PFSK-1 (cell line): Measurements from ENCODE around the gene MBNL2.

Source experiments
- FOXP2 ChIP-seq: optimal IDR thresholded peaks from 2 replicates; pipeline ENCODE3; 2011; ENCODE audit warnings: borderline replicate concordance, control low read depth, inconsistent platforms; ENCODE audit not compliant: insufficient read depth; ENCODE audit errors: extremely low read length, extremely low read depth
- POLR2AphosphoS5 ChIP-seq: IDR thresholded peaks from 2 replicates; pipeline ENCODE4 v1.6.1; 2012; ENCODE audit warnings: low read depth, mild to moderate bottlenecking, control low read depth, low read length, moderate library complexity
- TAF1 ChIP-seq: IDR thresholded peaks from 2 replicates; pipeline ENCODE4 v1.6.1; 2012; ENCODE audit warnings: low read length, control low read depth, borderline replicate concordance; ENCODE audit not compliant: insufficient read depth
- TF ChIP-seq, protein P1 (sequence below), 2 experiments: IDR thresholded peaks; 2 replicates each; pipeline versions ENCODE4 v1.6.1 to v1.8.0; 2011 to 2012; ENCODE audit warnings: low read depth in 2 of 2, low read length in 2 of 2, control low read depth in 1 of 2, inconsistent platforms in 1 of 2, mild to moderate bottlenecking in 1 of 2, moderate library complexity in 1 of 2; ENCODE audit not compliant: insufficient read depth in 1 of 2

DNA sequence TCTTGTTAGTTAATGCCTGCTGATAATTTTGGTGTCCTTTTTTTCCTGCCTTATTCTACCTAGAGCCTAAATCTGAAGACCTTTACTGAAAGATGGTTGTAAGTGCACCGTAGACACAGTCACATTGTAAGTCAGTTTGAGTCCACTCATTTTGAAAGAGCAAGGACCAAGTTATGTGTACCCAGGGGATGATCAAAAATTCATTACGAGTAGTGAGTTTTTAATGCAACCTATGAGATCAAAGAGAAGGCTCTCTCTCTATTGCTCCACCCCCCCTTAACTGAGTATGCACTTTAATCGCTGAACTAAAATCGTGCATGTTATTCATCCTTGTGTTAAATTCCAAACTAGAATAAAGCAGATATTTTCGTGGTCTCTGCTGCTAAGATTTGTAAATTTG is 213.7 kb downstream of the MBNL2 start:
- TF ChIP-seq POLR2AphosphoS5 = no peak
- TF ChIP-seq, protein P1, sequence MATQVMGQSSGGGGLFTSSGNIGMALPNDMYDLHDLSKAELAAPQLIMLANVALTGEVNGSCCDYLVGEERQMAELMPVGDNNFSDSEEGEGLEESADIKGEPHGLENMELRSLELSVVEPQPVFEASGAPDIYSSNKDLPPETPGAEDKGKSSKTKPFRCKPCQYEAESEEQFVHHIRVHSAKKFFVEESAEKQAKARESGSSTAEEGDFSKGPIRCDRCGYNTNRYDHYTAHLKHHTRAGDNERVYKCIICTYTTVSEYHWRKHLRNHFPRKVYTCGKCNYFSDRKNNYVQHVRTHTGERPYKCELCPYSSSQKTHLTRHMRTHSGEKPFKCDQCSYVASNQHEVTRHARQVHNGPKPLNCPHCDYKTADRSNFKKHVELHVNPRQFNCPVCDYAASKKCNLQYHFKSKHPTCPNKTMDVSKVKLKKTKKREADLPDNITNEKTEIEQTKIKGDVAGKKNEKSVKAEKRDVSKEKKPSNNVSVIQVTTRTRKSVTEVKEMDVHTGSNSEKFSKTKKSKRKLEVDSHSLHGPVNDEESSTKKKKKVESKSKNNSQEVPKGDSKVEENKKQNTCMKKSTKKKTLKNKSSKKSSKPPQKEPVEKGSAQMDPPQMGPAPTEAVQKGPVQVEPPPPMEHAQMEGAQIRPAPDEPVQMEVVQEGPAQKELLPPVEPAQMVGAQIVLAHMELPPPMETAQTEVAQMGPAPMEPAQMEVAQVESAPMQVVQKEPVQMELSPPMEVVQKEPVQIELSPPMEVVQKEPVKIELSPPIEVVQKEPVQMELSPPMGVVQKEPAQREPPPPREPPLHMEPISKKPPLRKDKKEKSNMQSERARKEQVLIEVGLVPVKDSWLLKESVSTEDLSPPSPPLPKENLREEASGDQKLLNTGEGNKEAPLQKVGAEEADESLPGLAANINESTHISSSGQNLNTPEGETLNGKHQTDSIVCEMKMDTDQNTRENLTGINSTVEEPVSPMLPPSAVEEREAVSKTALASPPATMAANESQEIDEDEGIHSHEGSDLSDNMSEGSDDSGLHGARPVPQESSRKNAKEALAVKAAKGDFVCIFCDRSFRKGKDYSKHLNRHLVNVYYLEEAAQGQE (IDR thresholded peaks at IDR 0.05; ENCODE audit: insufficient read depth in 1 of 2, low read depth in 2 of 2, low read length in 2 of 2) = no peak
- no peak for TF ChIP-seq FOXP2
- no peak for TF ChIP-seq TAF1
